ENCODE data around the gene PIK3R1.

GRCh38 chr5:68251386-68251785 is 35.8 kb downstream of the PIK3R1 start:
- no peak for TF ChIP-seq CTCF (IDR thresholded peaks at IDR 0.05)
- TF ChIP-seq POLR2A (IDR thresholded peaks at IDR 0.05; ENCODE audit: low read depth) = no peak
- TF ChIP-seq EP300 (IDR thresholded peaks at IDR 0.05) = no peak
- no peak for TF ChIP-seq POLR2AphosphoS5 (IDR thresholded peaks at IDR 0.05)
